Midbrain (tissue), 1 donor: Measurements from ENCODE around the gene TMEM253.
A peak's percentile ranks its signal among the peaks of the same experiment; 100 is the strongest.

Experiments used
- DNase-seq: peaks from one replicate; lab custom pipeline; 2025; lab: John Stamatoyannopoulos, UW

Gene TMEM253

DNA sequence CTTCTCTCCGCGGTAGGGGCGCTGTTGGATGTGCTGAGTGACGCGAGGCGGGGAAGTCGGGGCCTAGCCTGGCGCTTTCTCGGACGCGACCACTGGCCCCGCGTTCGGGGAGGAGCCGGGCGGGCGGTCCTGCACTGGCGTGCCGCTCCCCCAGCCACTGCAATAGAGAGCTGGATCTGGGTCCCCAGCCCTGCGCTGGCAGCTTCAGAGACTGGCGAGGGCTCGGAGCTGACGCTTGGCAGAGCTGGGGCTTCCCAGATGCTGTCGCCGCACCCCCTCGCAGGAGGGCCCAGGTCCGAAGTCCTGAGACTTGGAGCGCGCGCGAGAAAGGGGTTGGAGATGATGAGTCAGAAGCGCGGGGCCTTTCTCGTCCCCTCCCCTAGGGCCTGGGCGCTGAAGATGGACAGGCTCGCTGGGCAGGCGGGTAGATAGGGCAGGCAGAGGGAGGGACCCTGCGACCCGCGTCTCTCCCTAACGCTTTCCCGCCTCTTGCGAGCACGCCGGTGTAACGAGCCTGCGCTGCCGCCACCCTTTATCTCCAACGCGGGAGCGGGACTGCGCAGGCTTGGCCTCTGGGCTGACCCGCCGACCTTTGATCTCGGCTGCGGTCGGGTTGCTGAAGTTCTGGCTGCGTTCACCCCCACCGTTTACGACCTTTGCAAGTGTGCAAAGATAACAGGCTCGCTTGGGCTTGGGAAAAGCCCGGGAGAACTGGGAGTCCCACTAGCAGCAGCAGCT lies 3.0 kb downstream of the TMEM253 start:
- peak; percentile 96 for DNase-seq

DNA sequence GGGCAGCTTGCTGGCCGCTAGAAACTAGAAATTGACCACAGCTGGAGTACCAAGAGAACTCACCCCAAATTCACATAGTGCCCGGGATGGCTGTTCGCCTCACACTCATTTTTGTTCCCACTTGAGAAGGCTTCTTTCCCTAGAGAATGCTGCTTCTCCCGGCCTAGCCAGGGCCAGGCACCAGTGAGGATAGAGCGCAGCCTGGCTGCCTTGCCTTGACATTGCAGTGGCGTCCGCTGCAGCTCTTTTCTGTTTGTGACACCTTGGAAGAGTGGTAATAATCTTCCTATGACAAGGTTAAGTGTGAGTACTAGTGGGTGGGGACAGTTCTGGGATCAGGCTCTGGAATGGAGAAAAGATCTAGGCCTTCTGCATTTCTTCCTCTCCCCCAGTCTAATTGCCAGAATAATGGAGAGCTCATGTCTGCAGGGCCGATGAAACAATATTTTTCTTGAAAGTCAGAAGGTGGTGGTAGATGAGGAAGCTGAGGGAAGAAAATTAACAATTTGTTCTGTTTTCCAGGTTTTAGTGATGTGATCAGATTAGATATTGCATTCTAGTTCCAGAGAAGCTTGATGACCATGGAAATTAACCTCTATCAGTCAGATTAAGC lies 3.7 kb downstream of the TMEM253 start:
- DNase-seq, result peak; percentile 71

DNA sequence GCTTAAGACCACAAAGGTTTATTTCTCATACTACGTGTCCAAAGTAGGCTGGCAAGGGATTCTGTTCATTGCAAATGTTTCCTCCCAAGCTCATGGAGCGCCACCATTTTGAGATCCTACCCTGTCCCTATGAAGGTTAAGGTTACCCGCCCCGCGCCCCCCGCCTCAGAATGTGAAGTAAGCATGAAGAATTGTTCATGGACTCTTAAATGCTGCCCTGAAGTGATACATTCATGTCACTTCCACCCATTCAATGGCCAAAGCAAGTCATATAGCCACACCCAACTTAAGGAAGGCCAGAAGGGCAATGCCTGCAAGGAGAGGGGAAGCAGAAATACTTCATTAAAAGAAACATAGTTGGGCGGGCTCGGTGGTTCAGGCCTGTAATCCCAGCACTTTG lies 4.2 kb downstream of the TMEM253 start:
- DNase-seq, result no peak

DNA sequence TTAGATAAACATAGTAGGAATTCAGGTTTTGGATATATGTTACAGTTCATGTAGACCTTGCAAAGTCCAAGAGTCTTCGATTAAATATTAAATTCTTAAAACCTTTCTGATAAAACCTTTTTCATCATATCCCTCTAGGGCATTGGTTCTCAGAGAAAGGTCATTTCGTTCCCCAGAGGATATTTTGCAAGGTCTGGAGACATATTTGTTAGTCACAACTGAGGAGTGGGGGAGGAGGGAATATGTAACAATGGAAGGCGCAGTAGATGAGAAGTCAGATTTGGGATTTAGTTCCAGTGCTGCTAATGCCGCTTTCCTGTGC lies 5.3 kb downstream of the TMEM253 start:
- DNase-seq, result no peak

DNA sequence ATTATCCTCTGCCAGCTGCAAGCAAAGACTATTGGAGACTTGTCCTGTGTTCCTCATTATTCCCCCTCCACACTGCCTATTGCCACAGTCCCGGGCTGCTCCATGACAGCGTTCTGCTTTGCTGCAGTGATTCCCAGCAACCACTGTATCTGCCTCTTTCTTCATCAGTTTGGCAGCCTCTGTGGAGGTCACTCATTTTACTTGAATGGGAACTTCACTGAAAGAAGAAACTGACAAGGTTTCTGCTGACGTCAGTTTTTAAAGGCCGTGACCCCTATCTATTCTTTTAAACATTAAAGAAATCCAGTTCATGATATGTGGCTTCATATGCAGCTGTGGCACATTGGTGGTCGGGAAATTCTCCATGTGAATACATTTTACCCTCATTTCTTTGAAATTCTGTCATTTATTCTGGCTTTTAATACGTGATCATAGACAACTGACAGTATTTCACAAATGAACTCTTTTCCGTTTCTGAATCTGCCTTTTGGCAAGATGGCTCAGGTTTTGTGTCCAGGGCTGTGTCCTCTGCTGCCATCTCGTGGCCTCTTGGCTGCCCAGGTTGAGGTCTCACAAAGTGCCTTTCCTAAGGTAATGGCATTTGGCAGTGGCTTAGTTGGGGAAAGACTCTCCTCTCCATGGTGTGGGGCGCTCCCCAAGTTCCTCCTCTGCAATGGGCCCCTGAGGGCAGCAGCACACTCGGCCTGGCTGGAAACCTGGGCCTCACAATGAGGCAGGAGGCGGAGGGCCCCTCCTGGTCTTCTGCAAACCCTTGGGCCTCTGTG lies 5.8 kb downstream of the TMEM253 start:
- DNase-seq, result peak; percentile 80

DNA sequence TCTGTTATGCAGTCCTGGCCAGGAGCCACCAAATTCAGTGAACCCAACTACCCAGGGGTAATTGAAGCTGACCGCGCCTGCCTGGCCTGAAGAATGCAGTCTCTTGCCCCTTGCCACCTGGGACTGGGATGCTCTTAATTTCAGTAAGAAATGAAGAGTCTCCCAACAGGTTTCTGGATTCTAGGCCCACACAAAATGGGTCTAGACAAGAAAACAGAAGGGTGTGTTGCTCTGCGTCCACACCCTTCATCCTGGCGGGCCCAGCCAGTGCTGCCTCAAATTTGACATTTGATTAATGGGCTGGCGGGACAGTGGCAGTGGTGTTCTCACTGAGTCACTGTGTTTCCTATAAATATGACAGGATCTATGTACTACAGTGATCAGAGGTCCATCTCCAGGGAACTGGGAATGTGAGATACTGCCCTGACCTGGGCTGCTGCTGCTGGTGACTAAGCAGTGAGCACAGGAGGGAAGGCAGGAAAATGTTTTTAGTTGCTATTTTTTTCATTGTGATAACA lies 6.5 kb downstream of the TMEM253 start:
- no peak for DNase-seq

DNA sequence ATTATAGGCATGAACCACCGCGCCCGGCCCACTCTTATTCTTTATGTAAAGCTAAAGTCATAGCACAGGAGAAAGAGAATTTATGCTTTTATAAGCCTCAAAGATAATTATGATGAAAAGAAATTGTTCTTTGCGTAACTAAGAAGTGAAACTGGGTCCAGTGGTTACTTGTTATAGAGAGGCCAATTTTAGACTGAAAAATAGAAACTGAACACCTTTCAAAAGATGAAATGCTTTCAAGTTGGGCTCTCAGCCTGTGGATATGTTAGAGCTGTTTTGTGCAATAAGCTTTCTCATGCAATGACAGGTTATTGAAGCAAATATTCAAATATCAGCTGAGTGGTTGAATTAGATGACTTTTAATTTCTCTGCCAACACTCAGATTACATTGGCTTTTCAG lies 7.9 kb downstream of the TMEM253 start:
- no peak for DNase-seq

DNA sequence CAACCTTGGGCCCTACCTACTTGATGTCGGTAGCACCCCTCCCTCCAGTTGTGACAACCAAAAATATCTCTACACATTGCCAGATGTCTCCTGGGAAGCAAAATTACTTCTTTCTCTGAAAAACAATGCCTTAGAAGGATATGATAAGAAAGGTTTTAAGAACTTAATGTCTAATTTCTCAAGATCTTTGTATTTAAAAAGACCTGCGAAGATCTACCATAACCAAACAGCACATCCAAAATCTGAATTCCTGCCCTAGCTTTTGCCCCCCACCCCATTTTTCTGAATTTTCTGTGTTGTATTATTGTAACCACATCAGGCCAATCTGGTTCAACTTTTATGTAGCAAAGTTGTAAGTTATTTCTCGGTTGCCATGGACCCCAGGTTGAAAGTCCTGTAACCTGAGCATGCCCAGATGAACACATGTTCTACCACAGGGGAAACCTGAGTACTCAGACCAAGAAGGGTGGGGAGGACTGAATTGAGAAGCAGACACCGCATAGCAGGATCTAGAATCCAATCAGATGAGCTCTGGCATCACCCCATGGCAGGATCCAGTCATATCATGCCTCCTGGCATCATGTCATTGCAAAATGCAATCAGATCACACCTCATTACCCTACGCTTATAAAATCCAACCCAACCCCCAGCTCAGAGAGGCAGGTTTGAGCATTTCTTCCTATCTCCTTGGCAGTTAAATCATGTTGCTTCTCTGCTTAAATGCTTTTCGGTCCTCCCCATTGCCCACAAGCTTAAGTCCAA lies 8.7 kb downstream of the TMEM253 start:
- no peak for DNase-seq

DNA sequence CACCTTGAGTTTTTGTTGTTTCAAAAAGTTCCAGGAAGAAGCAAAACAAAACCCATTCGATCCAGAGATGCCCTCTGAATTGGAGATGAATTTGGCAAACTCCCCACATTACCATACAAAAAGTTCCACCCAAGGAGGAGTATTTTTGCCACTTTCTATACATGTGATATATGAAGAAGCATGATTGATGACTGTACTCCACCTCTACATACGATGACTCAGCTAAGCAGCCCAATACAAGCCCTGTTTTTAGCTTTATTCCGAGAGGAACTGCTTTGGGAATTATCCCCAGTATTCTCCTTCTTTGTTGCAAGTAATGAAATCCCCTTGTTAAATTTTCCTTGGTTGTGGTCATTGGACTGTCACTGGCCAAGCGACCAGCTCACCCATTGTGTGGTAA lies 11.4 kb downstream of the TMEM253 start:
- no peak for DNase-seq

DNA sequence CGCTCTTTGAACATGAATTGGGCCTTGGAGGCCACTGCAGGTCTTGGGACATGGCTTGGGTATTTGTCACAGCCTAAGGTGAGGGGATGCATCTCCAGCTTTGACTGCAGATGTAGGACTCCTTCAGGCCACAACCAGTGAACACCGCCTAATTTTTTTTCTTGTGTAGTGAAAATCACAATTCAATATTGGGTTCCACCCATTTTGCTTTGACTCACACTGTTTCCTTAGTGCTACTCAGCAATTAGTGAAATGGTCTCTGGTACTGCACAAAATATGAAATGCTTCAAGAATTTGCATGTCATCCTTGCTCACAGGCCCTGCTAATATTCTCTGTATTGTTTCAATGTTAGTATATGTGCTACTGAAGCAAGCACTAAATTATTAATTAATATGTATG lies 12.5 kb downstream of the TMEM253 start:
- DNase-seq, result no peak

DNA sequence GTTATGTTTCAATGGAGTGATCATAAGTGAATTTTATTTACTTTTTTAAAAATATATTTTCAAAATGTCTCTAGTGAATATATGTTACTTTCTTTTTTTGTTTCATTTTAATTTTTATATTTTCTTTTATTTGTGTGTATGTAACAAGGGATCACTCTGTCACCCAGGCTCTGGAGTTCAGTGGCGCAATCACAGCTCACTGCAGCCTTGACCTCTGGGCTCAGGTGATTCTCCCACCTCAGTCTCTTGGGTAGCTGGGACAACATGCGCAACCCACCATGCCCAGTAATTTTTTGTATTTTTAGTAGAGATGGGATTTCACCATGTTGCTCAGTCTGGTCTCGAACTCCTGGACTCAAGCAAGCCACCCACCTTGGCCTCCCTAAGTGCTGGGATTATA lies 18.1 kb downstream of the TMEM253 start:
- no peak for DNase-seq

DNA sequence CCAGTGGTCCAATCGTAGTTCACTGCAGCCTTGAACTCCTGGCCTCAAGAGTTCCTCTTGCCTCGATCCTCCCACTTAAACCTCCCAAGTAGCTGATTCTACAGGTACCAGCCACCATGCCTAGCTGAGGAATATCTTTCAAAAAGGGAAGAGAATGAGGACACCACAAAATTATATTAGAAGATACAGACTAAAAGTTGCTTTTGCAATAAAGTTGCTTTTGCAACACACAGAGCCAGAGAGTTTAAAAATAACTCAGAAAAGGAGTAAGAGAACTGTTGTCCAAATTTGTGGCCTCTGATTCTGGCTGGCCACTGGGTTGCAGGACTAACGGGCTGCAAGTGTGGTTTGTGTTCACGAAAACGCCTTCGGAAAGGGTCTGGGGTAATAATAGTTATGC lies 19.8 kb downstream of the TMEM253 start:
- DNase-seq, result no peak

DNA sequence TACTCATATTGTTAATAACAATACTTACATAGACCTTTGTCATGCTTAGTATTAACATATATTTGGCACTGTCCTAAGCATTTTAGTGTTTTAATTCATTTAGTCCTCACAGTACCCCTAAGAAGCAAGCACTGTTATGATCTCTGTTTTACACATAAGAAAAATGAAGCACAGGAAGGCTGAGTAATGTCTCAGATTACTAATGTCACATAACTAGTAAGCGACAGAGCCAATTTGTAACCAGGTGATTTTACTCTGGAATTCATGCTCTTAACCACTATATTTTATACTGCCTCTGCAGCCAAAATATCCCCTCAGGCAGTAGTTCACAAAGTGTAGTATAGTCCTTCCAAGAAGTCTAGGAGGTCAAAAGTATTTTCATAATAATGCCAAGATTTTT lies 20.3 kb downstream of the TMEM253 start:
- no peak for DNase-seq

DNA sequence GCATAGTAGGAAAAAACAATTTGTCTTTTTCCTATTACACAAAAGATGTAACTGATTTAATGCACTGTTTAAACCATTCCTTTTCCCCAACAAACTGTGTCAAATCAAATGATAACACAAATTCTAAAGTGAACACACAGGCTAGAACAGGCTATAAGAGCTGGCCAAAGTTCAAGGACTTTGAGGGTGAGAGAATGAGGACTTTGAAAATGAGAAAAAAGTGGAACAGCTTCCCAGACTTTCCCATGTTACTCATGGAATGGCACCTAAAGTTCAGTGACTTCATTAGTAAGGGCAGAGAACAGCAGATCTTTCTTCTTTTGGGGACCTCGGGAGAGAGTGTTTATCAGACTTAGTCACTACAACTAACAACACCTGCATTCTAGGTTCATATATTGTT lies 22.6 kb downstream of the TMEM253 start:
- no peak for DNase-seq

DNA sequence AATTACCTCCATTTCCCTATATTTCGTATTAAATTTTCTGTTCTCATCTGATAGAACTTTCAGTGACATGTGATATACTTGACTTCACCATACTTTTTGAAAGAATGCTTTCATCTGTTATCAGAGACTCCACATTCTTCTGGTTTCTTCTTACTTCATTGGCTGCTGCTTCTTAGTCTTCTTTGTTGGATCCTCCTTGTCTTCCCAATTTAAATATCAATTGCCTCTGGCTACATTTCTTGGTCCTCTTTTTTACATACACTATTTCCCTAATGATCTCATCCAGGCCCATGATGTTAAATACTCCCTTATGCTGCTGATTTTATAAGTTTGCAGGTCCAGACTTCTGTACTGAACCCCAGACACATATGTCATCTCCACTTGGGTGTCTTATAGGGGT lies 33.0 kb downstream of the TMEM253 start:
- DNase-seq, result no peak

DNA sequence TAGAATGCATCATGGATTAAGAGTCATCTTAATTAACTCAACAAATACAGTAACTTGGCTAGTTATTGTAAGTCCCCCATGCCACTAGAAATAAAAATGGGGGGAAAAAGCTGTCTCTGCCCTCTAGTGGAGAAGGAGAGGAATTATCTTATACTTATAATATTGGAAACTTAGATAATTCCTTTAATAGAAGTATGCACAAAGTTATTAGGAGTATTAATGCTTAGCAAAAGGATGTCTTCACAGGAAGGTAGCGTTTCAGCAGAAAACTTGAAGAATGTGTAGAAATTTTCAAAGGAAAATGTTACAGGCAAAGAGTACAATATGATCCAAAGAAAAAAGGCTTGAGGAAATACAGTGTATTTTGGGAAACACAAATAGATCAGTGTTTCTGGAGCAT lies 35.2 kb downstream of the TMEM253 start:
- no peak for DNase-seq

DNA sequence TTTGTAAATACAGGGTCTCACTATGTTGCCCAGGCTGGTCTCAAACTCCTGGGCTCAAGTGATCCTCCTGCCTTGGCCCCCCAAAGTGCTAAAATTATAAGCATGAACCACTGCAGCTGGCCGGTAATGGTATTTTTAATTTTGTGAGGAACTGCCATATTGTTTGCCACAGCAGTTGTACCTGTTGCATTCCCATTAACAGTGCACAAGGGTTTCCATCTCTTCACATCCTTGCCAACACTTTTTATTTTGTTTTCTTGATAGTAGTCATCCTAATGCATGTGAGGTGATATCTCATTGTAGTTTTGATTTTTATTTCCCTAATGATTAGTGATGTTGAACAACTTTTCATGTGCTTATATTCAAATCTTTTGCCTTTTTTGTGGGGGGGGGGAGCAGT lies 41.5 kb downstream of the TMEM253 start:
- DNase-seq, result no peak

DNA sequence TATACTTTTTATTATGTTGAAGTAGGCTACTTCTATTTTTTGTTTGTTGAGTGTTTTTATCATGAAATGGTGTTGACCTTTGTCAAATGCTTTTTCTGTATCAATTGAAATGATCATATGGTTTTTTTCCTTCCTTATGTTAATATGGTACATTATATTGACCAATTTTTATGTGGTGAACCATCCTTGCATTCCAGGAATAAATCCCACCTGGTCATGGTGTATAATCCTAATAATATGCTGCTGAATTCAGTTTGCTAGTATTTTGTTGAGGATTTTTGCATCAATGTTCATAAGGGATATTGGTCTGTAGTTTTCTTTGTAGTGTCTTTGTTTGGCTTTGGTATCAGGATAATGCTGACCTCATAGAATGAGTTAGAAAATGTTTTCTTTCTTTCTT lies 44.6 kb downstream of the TMEM253 start:
- no peak for DNase-seq

DNA sequence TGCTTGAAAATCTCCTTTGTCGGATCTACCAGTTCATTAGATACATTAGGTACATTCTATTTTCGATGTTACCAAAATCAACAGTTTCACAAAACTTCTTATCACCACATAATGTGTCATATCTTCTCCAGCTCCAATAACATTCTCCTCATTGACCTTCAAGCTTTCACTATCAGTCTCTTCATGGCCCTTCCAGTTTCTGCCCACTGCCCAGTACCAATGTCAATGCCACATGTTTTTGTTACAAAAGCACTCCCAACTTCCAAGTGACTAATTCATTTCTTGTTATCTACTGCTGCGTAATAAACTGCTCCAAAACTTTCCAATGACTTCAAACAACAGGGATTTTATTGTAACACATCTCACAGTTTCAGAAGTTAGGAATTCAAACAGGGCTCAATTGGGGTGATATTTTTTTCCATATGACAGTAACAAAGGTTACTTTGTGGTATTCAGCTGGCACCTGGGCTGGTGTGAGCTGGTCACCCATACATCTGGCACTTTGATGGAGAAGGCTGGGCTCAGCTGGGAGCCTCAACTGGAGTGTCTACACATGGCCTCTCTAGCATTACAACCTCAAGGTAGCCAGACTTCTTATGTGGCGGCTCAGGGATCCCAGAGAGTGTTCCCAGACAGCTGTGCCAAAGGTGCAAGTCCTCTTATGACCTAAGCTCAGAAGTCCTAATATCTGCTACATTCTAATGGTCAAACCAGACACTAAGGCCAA lies 48.9 kb downstream of the TMEM253 start:
- no peak for DNase-seq
